Eye (tissue), 1 donor: ENCODE measurements around the gene ATXN1.

ENCODE experiments used
- DNase-seq: peaks from one replicate; pipeline ENCODE4 v3.0.0-alpha.2; 2015

ATXN1 gene

GRCh38 chr6:16321826-16322225 is 439.4 kb downstream of the ATXN1 start:
- no peak for DNase-seq

- DNase-seq = no peak
Measured at GRCh38 chr6:16321341-16321710, 439.9 kb downstream of the ATXN1 start.

- no peak for DNase-seq
Measured at GRCh38 chr6:16320533-16321340, 440.5 kb downstream of the ATXN1 start.

GRCh38 chr6:16319813-16320532 is 441.3 kb downstream of the ATXN1 start:
- DNase-seq = peak; percentile 73

- DNase-seq = no peak
Measured at GRCh38 chr6:16318953-16319720, 442.1 kb downstream of the ATXN1 start.

GRCh38 chr6:16318538-16318937 is 442.7 kb downstream of the ATXN1 start:
- no peak for DNase-seq

- peak; percentile 66 for DNase-seq
Measured at GRCh38 chr6:16316741-16317251, 444.5 kb downstream of the ATXN1 start.

GRCh38 chr6:16314296-16314695 is 447.0 kb downstream of the ATXN1 start:
- no peak for DNase-seq

- no peak for DNase-seq
Measured at GRCh38 chr6:16313732-16314131, 447.5 kb downstream of the ATXN1 start.

- no peak for DNase-seq
Measured at GRCh38 chr6:16311763-16312162, 449.5 kb downstream of the ATXN1 start.

- DNase-seq = no peak
Measured at GRCh38 chr6:16306334-16306733, 454.9 kb downstream of the ATXN1 start.

GRCh38 chr6:16305788-16306187 is 455.5 kb downstream of the ATXN1 start:
- no peak for DNase-seq

- DNase-seq = no peak
Measured at GRCh38 chr6:16305246-16305725, 456.0 kb downstream of the ATXN1 start.

- DNase-seq = no peak
Measured at GRCh38 chr6:16302721-16303552, 458.3 kb downstream of the ATXN1 start.

- peak; percentile 40 for DNase-seq
Measured at GRCh38 chr6:16301511-16301910, 459.7 kb downstream of the ATXN1 start.

GRCh38 chr6:16299861-16300260 is 461.4 kb downstream of the ATXN1 start:
- no peak for DNase-seq

- DNase-seq = no peak
Measured at GRCh38 chr6:16296061-16296670, 465.1 kb downstream of the ATXN1 start.

GRCh38 chr6:16295471-16295870 is 465.8 kb downstream of the ATXN1 start:
- no peak for DNase-seq

GRCh38 chr6:16295060-16295459 is 466.2 kb downstream of the ATXN1 start:
- no peak for DNase-seq

- no peak for DNase-seq
Measured at GRCh38 chr6:16294371-16294770, 466.9 kb downstream of the ATXN1 start.

GRCh38 chr6:16292942-16293341 is 468.3 kb downstream of the ATXN1 start:
- peak; percentile 91 for DNase-seq

GRCh38 chr6:16292432-16292831 is 468.8 kb downstream of the ATXN1 start:
- DNase-seq = no peak
